SK-N-MC (cell line): ENCODE measurements around the gene SGPP2.
"Not testable (repeated sequence)": the region's sequence is repeated elsewhere in the genome, so short reads cannot be mapped to it uniquely, and the experiment has no call there.

Source experiments
- DNase-seq: peaks from one replicate; pipeline ENCODE4 v3.0.0-alpha.2; 2011; ENCODE audit warnings: low read depth, low spot score
- H3K27ac ChIP-seq: fragments of 200-600 bp; sonication (generic); 2 replicates; pipeline ENCODE4 v1.5.1; 2016; ENCODE audit warnings: mixed run types
- H3K36me3 ChIP-seq: fragments of 200-600 bp; sonication (generic); 2 replicates; pipeline ENCODE4 v1.6.1; 2017; ENCODE audit warnings: antibody characterized with exemption, low read length, mixed read lengths; ENCODE audit not compliant: insufficient read depth
- H3K4me3 ChIP-seq: fragments of 200-600 bp; sonication (generic); 2 replicates; pipeline ENCODE4 v1.5.1; 2016
- H3K9ac ChIP-seq: fragments of 200-600 bp; sonication (generic); 2 replicates; pipeline ENCODE4 v1.8.0; 2017; ENCODE audit warnings: mixed run types, mixed read lengths; ENCODE audit not compliant: insufficient read length
- H3K9me3 ChIP-seq: fragments of 200-600 bp; sonication (generic); 2 replicates; pipeline ENCODE4 v1.6.1; 2017; ENCODE audit warnings: low read depth, mild to moderate bottlenecking, antibody characterized with exemption, low read length, moderate library complexity, mixed read lengths
- EZH2 ChIP-seq: fragments of 200-600 bp; sonication (generic); IDR thresholded peaks from one replicate; pipeline ENCODE4 v1.6.1; 2017; ENCODE audit warnings: antibody characterized with exemption
- FOXP2 ChIP-seq: optimal IDR thresholded peaks from 2 replicates; pipeline ENCODE3; 2011; ENCODE audit warnings: mild to moderate bottlenecking, moderate library complexity; ENCODE audit not compliant: insufficient read depth; ENCODE audit errors: extremely low read length, control extremely low read depth
- POLR2AphosphoS5 ChIP-seq: IDR thresholded peaks from 2 replicates; pipeline ENCODE4 v1.6.1; 2012; ENCODE audit warnings: mild to moderate bottlenecking, low read depth, low read length, borderline replicate concordance

The SGPP2 gene

GRCh38 chr2:222423632-222424275, 589 bp upstream of the SGPP2 start:
- DNase-seq, result no peak
- no peak overlapping the region for H3K9ac ChIP-seq
- H3K4me3 ChIP-seq, result no peak overlapping the region

GRCh38 chr2:222424729-222425671, 657 bp downstream of the SGPP2 start:
- Histone ChIP-seq H3K4me3 (0 out of 2 replicates have a peak overlapping the region, but pooled peaks have one; percentile 44), H3K27ac (no peak overlapping the region), H3K36me3 (no peaks in the 10 kb centered on the region), H3K9ac (no peak overlapping the region), H3K9me3 (no peaks in the 10 kb centered on the region)
- DNase-seq, result no peak
- no peak for TF ChIP-seq POLR2AphosphoS5

More at GRCh38 chr2:222423632-222424275, 589 bp upstream of the SGPP2 start:
- Histone ChIP-seq H3K27ac (no peak overlapping the region), H3K36me3 (no peaks in the 10 kb centered on the region), H3K9me3 (no peaks in the 10 kb centered on the region)
- TF ChIP-seq POLR2AphosphoS5 (no peak), EZH2 (no peak), FOXP2 (no peak)

GRCh38 chr2:222427646-222428301, 3.4 kb downstream of the SGPP2 start:
- Histone ChIP-seq H3K36me3 (no peaks in the 10 kb centered on the region), H3K27ac (no peak overlapping the region), H3K4me3 (no peak overlapping the region), H3K9ac (no peak overlapping the region), H3K9me3 (no peaks in the 10 kb centered on the region)
- DNase-seq, result no peak
- no peak for TF ChIP-seq POLR2AphosphoS5
- no peak for TF ChIP-seq FOXP2
- no peak for TF ChIP-seq EZH2

GRCh38 chr2:222430071-222430470, 5.7 kb downstream of the SGPP2 start:
- H3K4me3 ChIP-seq, result no peak overlapping the region
- H3K36me3 ChIP-seq, result no peaks in the 10 kb centered on the region
- H3K9me3 ChIP-seq, result no peaks in the 10 kb centered on the region
- DNase-seq, result no peak
- TF ChIP-seq FOXP2 (no peak), EZH2 (no peak), POLR2AphosphoS5 (no peak)
- no peak overlapping the region for H3K9ac ChIP-seq
- no peak overlapping the region for H3K27ac ChIP-seq

- no peak overlapping the region for H3K27ac ChIP-seq
- TF ChIP-seq EZH2 (no peak), POLR2AphosphoS5 (no peak), FOXP2 (no peak)
- H3K4me3 ChIP-seq, result no peak overlapping the region
- no peak for DNase-seq
- no peaks in the 10 kb centered on the region for H3K36me3 ChIP-seq
- no peaks in the 10 kb centered on the region for H3K9me3 ChIP-seq
- H3K9ac ChIP-seq, result no peak overlapping the region
Observed at GRCh38 chr2:222430681-222431080, 6.3 kb downstream of the SGPP2 start.

GRCh38 chr2:222431869-222432268, 7.5 kb downstream of the SGPP2 start:
- no peak overlapping the region for H3K27ac ChIP-seq
- no peak for TF ChIP-seq FOXP2
- no peak for TF ChIP-seq EZH2
- TF ChIP-seq POLR2AphosphoS5, result no peak
- H3K4me3 ChIP-seq, result no peak overlapping the region
- H3K36me3 ChIP-seq, result no peaks in the 10 kb centered on the region
- no peak for DNase-seq
- H3K9ac ChIP-seq, result no peak overlapping the region
- no peaks in the 10 kb centered on the region for H3K9me3 ChIP-seq

- Histone ChIP-seq H3K9me3 (no peaks in the 10 kb centered on the region), H3K36me3 (no peaks in the 10 kb centered on the region), H3K27ac (no peak overlapping the region), H3K4me3 (no peak overlapping the region), H3K9ac (no peak overlapping the region)
- no peak for DNase-seq
- TF ChIP-seq POLR2AphosphoS5, result no peak
- no peak for TF ChIP-seq FOXP2
- no peak for TF ChIP-seq EZH2
Observed at GRCh38 chr2:222433332-222434173, 9.2 kb downstream of the SGPP2 start.

- Histone ChIP-seq H3K9me3 (no peaks in the 10 kb centered on the region), H3K36me3 (no peaks in the 10 kb centered on the region), H3K27ac (no peak overlapping the region), H3K9ac (no peak overlapping the region), H3K4me3 (no peak overlapping the region)
- no peak for DNase-seq
- TF ChIP-seq FOXP2 (no peak), POLR2AphosphoS5 (no peak), EZH2 (no peak)
Observed at GRCh38 chr2:222434204-222434603, 9.9 kb downstream of the SGPP2 start.

GRCh38 chr2:222435400-222436039, 11.2 kb downstream of the SGPP2 start:
- not testable (repeated sequence) for H3K9ac ChIP-seq, H3K36me3 ChIP-seq, H3K4me3 ChIP-seq, DNase-seq, H3K27ac ChIP-seq, H3K9me3 ChIP-seq
